Spleen (tissue), 11 donors: Measurements from ENCODE around the gene CLDN18. TPM values are rescaled to one million over a fixed set of nuclear protein-coding genes. Genes with fewer than 3 reads are reported as not detected.

ENCODE experiments used
- DNase-seq: peaks from one replicate; pipeline ENCODE4 v3.0.0-alpha.2; 2020
- H3K27ac ChIP-seq, 8 donors: fragments of 200-600 bp; sonication (generic) in 7 of 8; 1 replicate in 4 of 8; 2 replicates in 4 of 8; pipeline versions ENCODE4 v1.5.0 to v1.8.0; 2016 to 2021; ENCODE audit warnings: inconsistent platforms in 4 of 8, mild to moderate bottlenecking in 4 of 8, moderate library complexity in 1 of 8
- H3K27me3 ChIP-seq, 7 donors: fragments of 200-600 bp; sonication (generic) in 6 of 7; replicated peaks in 1 of 7; 1 replicate in 4 of 7; 2 replicates in 3 of 7; pipeline versions ENCODE4 v1.5.0 to v1.8.0; 2016 to 2021; ENCODE audit warnings: inconsistent platforms in 3 of 7, mild to moderate bottlenecking in 1 of 7
- H3K36me3 ChIP-seq, 6 donors: fragments of 200-600 bp; sonication (generic) in 5 of 6; 1 replicate in 4 of 6; 2 replicates in 2 of 6; pipeline versions ENCODE4 v1.5.0 to v1.8.0; 2016 to 2021; ENCODE audit warnings: inconsistent platforms in 2 of 6
- H3K4me1 ChIP-seq, 6 donors: fragments of 200-600 bp; sonication (generic) in 5 of 6; 1 replicate in 3 of 6; 2 replicates in 3 of 6; pipeline versions ENCODE4 v1.5.0 to v1.8.0; 2016 to 2021; ENCODE audit warnings: inconsistent platforms in 3 of 6
- H3K4me3 ChIP-seq, 8 donors: fragments of 200-600 bp; sonication (generic) in 7 of 8; 1 replicate in 4 of 8; 2 replicates in 4 of 8; pipeline versions ENCODE4 v1.5.0 to v1.8.0; 2016 to 2021; ENCODE audit warnings: inconsistent platforms in 4 of 8, mild to moderate bottlenecking in 4 of 8, moderate library complexity in 2 of 8
- H3K9me3 ChIP-seq, 8 donors: fragments of 200-600 bp; sonication (generic) in 7 of 8; 1 replicate in 4 of 8; 2 replicates in 4 of 8; pipeline versions ENCODE4 v1.5.0 to v1.8.0; 2016 to 2021; ENCODE audit warnings: inconsistent platforms in 4 of 8
- CTCF ChIP-seq, 11 experiments: fragments of 200-600 bp in 7 of 11; fragments of 450-650 bp in 4 of 11; sonication (generic) in 4 of 11; IDR thresholded peaks in 8 of 11; conservative IDR thresholded peaks in 3 of 11; 1 replicate in 7 of 11; 2 replicates in 4 of 11; pipeline versions ENCODE4 v1.4.0 to v1.8.0; 2016 to 2021; ENCODE audit warnings: antibody characterized with exemption in 11 of 11, inconsistent platforms in 4 of 11, mild to moderate bottlenecking in 1 of 11
- POLR2A ChIP-seq, 3 donors: fragments of 450-650 bp; IDR thresholded peaks; one replicate each; pipeline ENCODE4 v1.5.1; 2017; ENCODE audit warnings: antibody characterized with exemption in 3 of 3, mild to moderate bottlenecking in 1 of 3
- POLR2AphosphoS5 ChIP-seq, 3 donors: sonication (generic); formaldehyde crosslinking; IDR thresholded peaks; one replicate each; pipeline ENCODE4 v1.5.1; 2017; ENCODE audit warnings: antibody characterized with exemption in 3 of 3
- WGBS, 5 donors: extraction: QIAGEN DNeasy Blood & Tissue Kit in 3 of 5; methylation state at CpG; one replicate each; pipeline versions ENCODE4 v1.1.5 to v1.1.7; 2013 to 2018; 5-methylcytosine and 5-hydroxymethylcytosine counted together
- intact Hi-C: fragments of 100-400 bp; cut with DNase I; formaldehyde crosslinking; loops from one replicate; pipeline ENCODE4 v1.15.0; 2023; ENCODE audit warnings: low total_unique reads
- polyA plus RNA-seq, 3 donors: library from polyadenylated mRNA; stranded (reverse); fragments of 200-250 nt; gene quantifications; one replicate each; pipeline ENCODE4 v1.2.1, GENCODE V29; 2013
- total RNA-seq, 7 donors: library from RNA; depleted of rRNA in 3 of 7; stranded (reverse); fragments of >200 nt in 3 of 7; fragmentation: NEBNext Ultra II Directional in 4 of 7; extraction: Animal tissue kit (Norgen Biotek cat#: 25700) in 4 of 7; gene quantifications; one replicate each; pipeline versions ENCODE4 v1.1.0 to v1.2.1, GENCODE V29; 2016 to 2021
- donor health status: healthy with polysubstance abuse.
- donor health status: DM: no; HTN: no; CAD: no; lungs with moderate emphysema.
- donor health status: DM: no; HTN: no; CAD: no.
- donor health status: Bipolar disorder and iron deficiency.
- donor health status: healthy.
- donor health status: DM: no; HTN: no; CAD: no.
- donor health status: DM: yes; HTN: yes; CAD: no.

Gene CLDN18
- total and polyA plus RNA-seq, 10 donors = not detected

- no peak for TF ChIP-seq CTCF (IDR thresholded peaks at IDR 0.05 in 8 of 11, conservative IDR thresholded peaks at IDR 0.05 in 3 of 11)
- no peak for TF ChIP-seq POLR2AphosphoS5 (IDR thresholded peaks at IDR 0.05)
- TF ChIP-seq POLR2A (IDR thresholded peaks at IDR 0.05) = no peak
- no peak for DNase-seq
- intact Hi-C loops = no loop called here
- Histone ChIP-seq H3K27ac (no peak overlapping the region), H3K4me3 (no peak overlapping the region), H3K4me1 (no peaks in the 10 kb centered on the region), H3K9me3 (no peaks in the 10 kb centered on the region), H3K27me3 (peaks cover 0 to 5% (median 0%) of the 10 kb centered on the region in 7 donors), H3K36me3 (peaks cover 0 to 60% (median 0%) of the 10 kb centered on the region in 6 donors)
- 82 to 92% (median 87%) methylated on average over 11 of the region's 11 CpGs for WGBS, 5 donors
Observed at GRCh38 chr3:138030734-138031280, 20.8 kb downstream of the CLDN18 start.

- Histone ChIP-seq H3K36me3 (peaks cover 0 to 53% (median 0%) of the 10 kb centered on the region in 6 donors), H3K9me3 (no peaks in the 10 kb centered on the region), H3K27me3 (peaks cover 0 to 5% (median 0%) of the 10 kb centered on the region in 7 donors), H3K27ac (no peak overlapping the region), H3K4me1 (no peaks in the 10 kb centered on the region), H3K4me3 (no peak overlapping the region)
- DNase-seq = no peak
- no peak for TF ChIP-seq POLR2AphosphoS5 (IDR thresholded peaks at IDR 0.05)
- no peak for TF ChIP-seq POLR2A (IDR thresholded peaks at IDR 0.05)
- no peak for TF ChIP-seq CTCF (IDR thresholded peaks at IDR 0.05 in 8 of 11, conservative IDR thresholded peaks at IDR 0.05 in 3 of 11)
- 61 to 94% (median 78%) methylated on average over 3 of the region's 3 CpGs for WGBS, 5 donors
- intact Hi-C loops = no loop called here
Observed at GRCh38 chr3:138031536-138031935, 21.6 kb downstream of the CLDN18 start.

- WGBS, 5 donors = 78 to 90% (median 82%) methylated on average over 3 of the region's 3 CpGs
- intact Hi-C loops = no loop called here
- Histone ChIP-seq H3K27ac (no peak overlapping the region), H3K27me3 (peaks cover 0 to 5% (median 0%) of the 10 kb centered on the region in 7 donors), H3K36me3 (peaks cover 0 to 42% (median 0%) of the 10 kb centered on the region in 6 donors), H3K9me3 (no peaks in the 10 kb centered on the region), H3K4me1 (no peaks in the 10 kb centered on the region), H3K4me3 (no peak overlapping the region)
- DNase-seq = no peak
- TF ChIP-seq POLR2AphosphoS5 (IDR thresholded peaks at IDR 0.05) = no peak
Observed at GRCh38 chr3:138032567-138032966, 22.6 kb downstream of the CLDN18 start.

- Histone ChIP-seq H3K36me3 (peaks cover 0 to 36% (median 0%) of the 10 kb centered on the region in 6 donors), H3K27me3 (peaks cover 0 to 5% (median 0%) of the 10 kb centered on the region in 7 donors), H3K27ac (no peak overlapping the region), H3K4me1 (no peaks in the 10 kb centered on the region), H3K9me3 (no peaks in the 10 kb centered on the region), H3K4me3 (no peak overlapping the region)
- TF ChIP-seq POLR2A (IDR thresholded peaks at IDR 0.05) (no peak), POLR2AphosphoS5 (IDR thresholded peaks at IDR 0.05) (no peak), CTCF (IDR thresholded peaks at IDR 0.05 in 8 of 11, conservative IDR thresholded peaks at IDR 0.05 in 3 of 11) (no peak)
- 88 to 100% (median 95%) methylated on average over 2 of the region's 2 CpGs for WGBS, 5 donors
- no peak for DNase-seq
- intact Hi-C loops = no loop called here
Observed at GRCh38 chr3:138033202-138033691, 23.3 kb downstream of the CLDN18 start.
